GM12878 (cell line): ENCODE results near the gene SLC34A1. TPM values are rescaled to one million over a fixed set of nuclear protein-coding genes. Genes with fewer than 3 reads are reported as not detected.
A peak's percentile ranks its signal among the peaks of the same experiment; 100 is the strongest.

ENCODE experiments used
- ATAC-seq: fragments of 200-7000 bp; cut with Tn5 transposase; 3 replicates; pipeline ENCODE4 v1.9.1; 2020; ENCODE audit warnings: mild to moderate bottlenecking, moderate library complexity
- BruUV-seq: library from RNA; stranded (reverse); fragments of 400-500 nt; replicated peaks from 2 replicates; lab custom pipeline; 2021; lab: Mats Ljungman, UMichigan
- CTCF ChIA-PET: fragments of 300-600 bp; sonication (Branson Sonifier 250); formaldehyde crosslinking; extraction: SDS; loops from one replicate; lab custom pipeline; 2021; ENCODE audit warnings: inconsistent platforms; lab: Yijun Ruan, JAX
- POLR2A ChIA-PET: fragments of 350-600 bp; formaldehyde crosslinking; extraction: SDS; loops from one replicate; lab custom pipeline; 2021; ENCODE audit warnings: inconsistent platforms; lab: Charles Lee
- RAD21 ChIA-PET: fragments of 300-600 bp; sonication (Branson Sonifier 250); formaldehyde crosslinking; loops from one replicate; lab custom pipeline; 2023; ENCODE audit warnings: antibody characterized with exemption; ENCODE audit not compliant: unreplicated experiment; lab: Charles Lee
- SMC1A ChIA-PET: fragments of 300-600 bp; sonication (Branson Sonifier 250); formaldehyde crosslinking; loops from one replicate; lab custom pipeline; 2023; ENCODE audit not compliant: unreplicated experiment, uncharacterized antibody; lab: Charles Lee
- DNase-seq: peaks from one replicate; pipeline ENCODE4 v3.0.0-alpha.2; 2011; ENCODE audit warnings: low read depth, low spot score
- FAIRE-seq: peaks from 3 replicates; lab custom pipeline; 2011; peaks lifted over from hg19 to GRCh38; lab: Jason Lieb, UNC
- H2AFZ ChIP-seq: 2 replicates; pipeline ENCODE4 v1.6.0; 2011; ENCODE audit warnings: low read depth, low read length, control low read depth; ENCODE audit not compliant: control insufficient read depth
- H3K27ac ChIP-seq: 2 replicates; pipeline ENCODE4 v1.5.1; 2011; ENCODE audit warnings: control low read depth; ENCODE audit not compliant: control insufficient read depth, insufficient read depth
- H3K27me3 ChIP-seq, 2 experiments: replicated peaks in 1 of 2; 2 replicates each; pipeline versions ENCODE4 v1.6.0 to v1.6.1; 2011; ENCODE audit warnings: low read length in 1 of 2; ENCODE audit not compliant: control insufficient read depth in 2 of 2, insufficient read depth in 2 of 2
- H3K36me3 ChIP-seq, 2 experiments: 2 replicates each; pipeline ENCODE4 v1.5.1; 2011; ENCODE audit warnings: low read length in 1 of 2; ENCODE audit not compliant: control insufficient read depth in 2 of 2, insufficient read depth in 2 of 2
- H3K4me1 ChIP-seq: 2 replicates; pipeline ENCODE4 v1.6.1; 2011; ENCODE audit warnings: mild to moderate bottlenecking, low read length, moderate library complexity, mixed read lengths; ENCODE audit not compliant: control insufficient read depth, insufficient read depth
- H3K4me2 ChIP-seq: 2 replicates; pipeline ENCODE4 v1.6.0; 2011; ENCODE audit warnings: control low read depth; ENCODE audit not compliant: control insufficient read depth, insufficient read depth
- H3K4me3 ChIP-seq: fragments of 200-600 bp; sonication (generic); 2 replicates; pipeline ENCODE4 v1.5.1; 2016
- H3K79me2 ChIP-seq: 2 replicates; pipeline ENCODE4 v1.6.0; 2011; ENCODE audit warnings: low read length; ENCODE audit not compliant: control insufficient read depth, insufficient read depth
- H3K9ac ChIP-seq: 2 replicates; pipeline ENCODE4 v1.8.0; 2011; ENCODE audit warnings: low read length, control low read depth, mixed read lengths; ENCODE audit not compliant: control insufficient read depth, insufficient read depth
- H3K9me3 ChIP-seq: replicated peaks from 3 replicates; pipeline ENCODE4 v1.5.1; 2011; ENCODE audit warnings: mild to moderate bottlenecking, low read length; ENCODE audit not compliant: control insufficient read depth, insufficient read depth
- H4K20me1 ChIP-seq: 2 replicates; pipeline ENCODE4 v1.6.0; 2011; ENCODE audit not compliant: control insufficient read depth, insufficient read depth
- BACH1 ChIP-seq: fragments of 450-650 bp; IDR thresholded peaks from 2 replicates; pipeline ENCODE4 v1.6.1; 2017; ENCODE audit warnings: mild to moderate bottlenecking, borderline replicate concordance
- BCL3 ChIP-seq: IDR thresholded peaks from 2 replicates; pipeline ENCODE4 v1.6.1; 2011; ENCODE audit warnings: borderline replicate concordance, low read depth, mild to moderate bottlenecking, moderate library complexity, low read length; ENCODE audit not compliant: insufficient read depth, poor library complexity, severe bottlenecking
- ELK1 ChIP-seq: IDR thresholded peaks from 2 replicates; pipeline ENCODE4 v1.6.1; 2012; ENCODE audit warnings: low read depth, low read length, improper control_type of control experiment
- EZH2 ChIP-seq: IDR thresholded peaks from 2 replicates; pipeline ENCODE4 v1.6.1; 2012; ENCODE audit warnings: low read depth, mild to moderate bottlenecking, control low read depth, inconsistent platforms, low read length, borderline replicate concordance; ENCODE audit not compliant: control insufficient read depth
- PAX5 ChIP-seq: IDR thresholded peaks from 2 replicates; pipeline ENCODE4 v1.6.1; 2011; ENCODE audit warnings: low read depth, low read length, borderline replicate concordance
- PBX3 ChIP-seq: IDR thresholded peaks from 2 replicates; pipeline ENCODE4 v1.6.1; 2011; ENCODE audit warnings: mild to moderate bottlenecking, low read depth, low read length, moderate library complexity; ENCODE audit not compliant: insufficient replicate concordance
- YBX1 ChIP-seq: fragments of 450-650 bp; IDR thresholded peaks from 2 replicates; pipeline ENCODE4 v1.6.1; 2016; ENCODE audit warnings: antibody characterized with exemption
- ZNF687 ChIP-seq: fragments of 450-650 bp; IDR thresholded peaks from 2 replicates; pipeline ENCODE4 v1.6.1; 2017; ENCODE audit warnings: mild to moderate bottlenecking, moderate library complexity
- WGBS: methylation state at CpG from one replicate; pipeline ENCODE4 v1.1.6; 2016; ENCODE audit warnings: low lambda C conversion rate; ENCODE audit not compliant: insufficient replicate concordance, insufficient coverage; ENCODE audit errors: missing lambda C conversion rate; 5-methylcytosine and 5-hydroxymethylcytosine counted together
- in situ Hi-C: fragments of 300-500 bp; cut with MboI; formaldehyde crosslinking; loops from 9 replicates; pipeline ENCODE4 v1.14.3; 2018; ENCODE audit warnings: mixed read lengths
- intact Hi-C: fragments of 100-400 bp; cut with micrococcal nuclease; formaldehyde crosslinking; loops from one replicate; pipeline ENCODE4 v1.14.2; 2022; ENCODE audit not compliant: unreplicated experiment
- polyA plus RNA-seq, 11 experiments: library from polyadenylated mRNA; depleted of rRNA in 4 of 11; unstranded in 6 of 11; stranded (reverse) in 5 of 11; fragments of >200 nt; fragmentation: Nextera tagmentation in 4 of 11; fragmentation: Illumina TruSeq in 1 of 11; extraction: Ambion mirVana in 4 of 11; extraction: Trizol in 1 of 11; gene quantifications; 1 replicate in 1 of 11; 2 replicates in 10 of 11; pipeline versions ENCODE4 v1.2.1 to v1.2.3, GENCODE V29; 2011 to 2016; ENCODE audit warnings: inconsistent platforms in 2 of 11, missing spikeins in 2 of 11, low read depth in 1 of 11
- total RNA-seq, 4 experiments: library from RNA; depleted of rRNA in 3 of 4; stranded (reverse); fragments of >200 nt in 3 of 4; fragmentation: Illumina TruSeq in 1 of 4; extraction: Trizol in 1 of 4; gene quantifications; 2 replicates each; pipeline versions ENCODE4 v1.2.1 to v1.2.3, GENCODE V29; 2013 to 2021

Gene SLC34A1
- total and polyA plus RNA-seq, 10 of the 15 experiments (the other 5 are each of a cell fraction or from before 2014, with no cell fraction given) = 0.03 to 0.14 (median 0.09) TPM; not detected in 2

- Histone ChIP-seq H2AFZ (peak within 1 kb of the TSS; percentile 63), H3K9me3 (no peaks in the 10 kb centered on the region), H3K27me3 (no peaks in the 10 kb centered on the region), H3K27ac (peak within 1 kb of the TSS; percentile 79), H3K79me2 (peaks cover 14% of the 10 kb centered on the region), H3K4me3 (peak within 1 kb of the TSS; percentile 78), H3K4me2 (peak within 1 kb of the TSS; percentile 99), H4K20me1 (no peaks in the 10 kb centered on the region), H3K36me3 (peaks cover 0 to 3% of the 10 kb centered on the region in 2 experiments; a peak in 3 of 4 replicates), H3K9ac (peak within 1 kb of the TSS; percentile 81), H3K4me1 (peaks cover 32% of the 10 kb centered on the region)
- RAD21 ChIA-PET = interaction anchor here (1.0 to 13.5 kb wide), 8 partner anchors 9 to 82 kb away, joined by 3 to 291 read pairs (median 14); partner anchors contain the start of genes GRK6 and PDLIM7
- BruUV-seq = no TSS peak
- POLR2A ChIA-PET = interaction anchor here (0.6 to 13.6 kb wide), 10 partner anchors 7 to 82 kb away, joined by 3 to 358 read pairs (median 7); partner anchors contain the start of genes F12 and GRK6
- peak; percentile 68 for FAIRE-seq
- CTCF ChIA-PET = interaction anchor here (0.7 to 16.4 kb wide), 11 partner anchors 8 to 137 kb away, joined by 3 to 391 read pairs (median 4); partner anchors contain the start of genes GRK6 and PFN3
- DNase-seq = no peak
- intact Hi-C loops (no loop called here), in situ Hi-C loops (loop anchor here (5.0 kb wide), 1 partner anchor 129 kb away; no protein-coding TSS in a partner anchor)
- SMC1A ChIA-PET = interaction anchor here (0.6 to 7.4 kb wide), 10 partner anchors 9 to 91 kb away, joined by 3 to 105 read pairs (median 7); partner anchors contain the start of genes GRK6 and PFN3
- WGBS = 1% methylated on average over 51 of the region's 89 CpGs
- ATAC-seq = peak; percentile 55
- TF ChIP-seq BCL3 (peak; percentile 9), BACH1 (peak; percentile 87), ZNF687 (peak; percentile 21; the same call in 1 of the 2 replicates), YBX1 (no peak), EZH2 (no peak), PAX5 (peak; percentile 33; the same call in 1 of the 2 replicates), PBX3 (no peak), ELK1 (no peak)
These were observed 62.2 kb downstream of the SLC34A1 start, which contains the start of gene PRR7 for GRCh38 chr5:177446200-177447065. Gene PRR7 (plus strand): TSS chr5:177446814. CDS start chr5:177455068, 8,254 bp downstream.
